Measurements from ENCODE around the gene USF1. TPM values are rescaled to one million over a fixed set of nuclear protein-coding genes. Genes with fewer than 3 reads are reported as not detected.

Gene USF1
- total RNA-seq, 1 donor from 2014 or later = 58.4 TPM

DNA sequence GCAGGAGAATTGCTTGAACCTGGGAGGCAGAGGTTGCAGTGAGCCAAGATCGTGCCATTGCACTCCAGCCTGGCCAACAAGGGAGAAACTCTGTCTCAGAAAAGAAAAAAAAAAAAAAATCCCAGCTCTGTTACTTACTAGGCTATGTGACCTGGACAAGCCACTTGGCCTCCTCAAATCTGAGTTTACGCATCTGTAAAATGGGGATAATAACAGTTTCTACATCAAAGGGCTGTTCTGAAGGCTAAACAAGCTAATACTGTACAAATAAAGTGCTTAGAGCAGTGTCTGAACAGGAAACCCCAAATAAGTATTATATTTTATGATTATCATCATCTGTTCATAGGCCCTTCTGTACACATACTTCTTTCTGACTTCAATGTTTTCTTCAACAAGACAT is 38.4 kb downstream of the USF1 start:
- H3K4me3 ChIP-seq (ENCODE audit: low read depth, low read length) = no peak overlapping the region
- DNase-seq (ENCODE audit: low read depth) (no peak), FAIRE-seq (no peak)
- H3K27me3 ChIP-seq (ENCODE audit: control insufficient read depth, insufficient read depth, low read length) = no peaks in the 10 kb centered on the region
- TF ChIP-seq, protein P1, sequence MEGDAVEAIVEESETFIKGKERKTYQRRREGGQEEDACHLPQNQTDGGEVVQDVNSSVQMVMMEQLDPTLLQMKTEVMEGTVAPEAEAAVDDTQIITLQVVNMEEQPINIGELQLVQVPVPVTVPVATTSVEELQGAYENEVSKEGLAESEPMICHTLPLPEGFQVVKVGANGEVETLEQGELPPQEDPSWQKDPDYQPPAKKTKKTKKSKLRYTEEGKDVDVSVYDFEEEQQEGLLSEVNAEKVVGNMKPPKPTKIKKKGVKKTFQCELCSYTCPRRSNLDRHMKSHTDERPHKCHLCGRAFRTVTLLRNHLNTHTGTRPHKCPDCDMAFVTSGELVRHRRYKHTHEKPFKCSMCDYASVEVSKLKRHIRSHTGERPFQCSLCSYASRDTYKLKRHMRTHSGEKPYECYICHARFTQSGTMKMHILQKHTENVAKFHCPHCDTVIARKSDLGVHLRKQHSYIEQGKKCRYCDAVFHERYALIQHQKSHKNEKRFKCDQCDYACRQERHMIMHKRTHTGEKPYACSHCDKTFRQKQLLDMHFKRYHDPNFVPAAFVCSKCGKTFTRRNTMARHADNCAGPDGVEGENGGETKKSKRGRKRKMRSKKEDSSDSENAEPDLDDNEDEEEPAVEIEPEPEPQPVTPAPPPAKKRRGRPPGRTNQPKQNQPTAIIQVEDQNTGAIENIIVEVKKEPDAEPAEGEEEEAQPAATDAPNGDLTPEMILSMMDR (IDR thresholded peaks at IDR 0.05; ENCODE audit: insufficient read depth, low read length, severe bottlenecking) = no peak
- peaks cover 8% of the 10 kb centered on the region for H3K36me3 ChIP-seq (ENCODE audit: control insufficient read depth, insufficient read depth, low read length)

DNA sequence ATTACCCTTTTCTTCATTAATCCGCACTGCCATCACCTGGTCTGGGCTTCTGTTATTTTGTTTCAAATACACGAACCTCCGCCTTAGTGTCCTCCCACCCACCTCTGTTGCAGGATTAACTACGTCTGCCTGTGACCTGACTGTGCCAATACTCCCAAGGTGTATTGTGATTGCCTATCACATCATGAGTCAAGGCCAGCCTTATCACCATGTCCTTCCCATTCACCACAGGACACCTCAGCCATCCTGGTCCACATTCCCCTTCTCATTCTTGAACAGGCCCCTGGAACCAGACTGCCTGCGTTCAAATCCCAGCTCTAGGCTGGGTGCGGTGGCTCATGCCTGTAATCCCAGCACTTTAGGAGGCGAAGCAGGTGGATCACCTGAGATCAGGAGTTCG is 39.2 kb downstream of the USF1 start:
- FAIRE-seq = no peak

DNA sequence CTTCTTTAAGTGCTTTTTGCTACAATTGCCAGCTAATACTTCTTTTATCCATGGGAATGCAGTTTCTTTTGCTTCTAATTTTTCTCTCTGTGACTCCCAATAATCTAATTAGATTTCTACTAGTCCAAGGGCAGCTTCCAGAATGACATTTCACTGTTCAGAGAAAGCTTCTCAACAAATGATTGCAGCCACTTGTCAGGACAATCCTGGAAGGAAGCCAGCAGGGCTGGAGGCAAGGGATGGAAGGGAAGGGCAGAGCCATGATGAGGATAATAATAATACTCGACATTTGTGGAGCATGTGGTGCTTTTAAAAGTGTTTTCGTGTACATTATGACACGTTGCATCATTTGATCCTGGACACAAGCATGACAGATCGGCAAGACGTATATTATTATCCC is 44.3 kb downstream of the USF1 start:
- peaks cover 33% of the 10 kb centered on the region for H3K36me3 ChIP-seq (ENCODE audit: control insufficient read depth, insufficient read depth, low read length)
- TF ChIP-seq, protein P1 (IDR thresholded peaks at IDR 0.05; ENCODE audit: insufficient read depth, low read length, severe bottlenecking) = no peak
- no peak overlapping the region for H3K4me3 ChIP-seq (ENCODE audit: low read depth, low read length)
- no peaks in the 10 kb centered on the region for H3K27me3 ChIP-seq (ENCODE audit: control insufficient read depth, insufficient read depth, low read length)
- DNase-seq (ENCODE audit: low read depth) = no peak
- FAIRE-seq = no peak

More for the DNA sequence above, 39.2 kb downstream of the USF1 start:
- DNase-seq (ENCODE audit: low read depth) = no peak
- Histone ChIP-seq H3K27me3 (ENCODE audit: control insufficient read depth, insufficient read depth, low read length) (no peaks in the 10 kb centered on the region), H3K36me3 (ENCODE audit: control insufficient read depth, insufficient read depth, low read length) (peaks cover 7% of the 10 kb centered on the region), H3K4me3 (ENCODE audit: low read depth, low read length) (no peak overlapping the region)
- TF ChIP-seq, protein P1 (IDR thresholded peaks at IDR 0.05; ENCODE audit: insufficient read depth, low read length, severe bottlenecking) = no peak

DNA sequence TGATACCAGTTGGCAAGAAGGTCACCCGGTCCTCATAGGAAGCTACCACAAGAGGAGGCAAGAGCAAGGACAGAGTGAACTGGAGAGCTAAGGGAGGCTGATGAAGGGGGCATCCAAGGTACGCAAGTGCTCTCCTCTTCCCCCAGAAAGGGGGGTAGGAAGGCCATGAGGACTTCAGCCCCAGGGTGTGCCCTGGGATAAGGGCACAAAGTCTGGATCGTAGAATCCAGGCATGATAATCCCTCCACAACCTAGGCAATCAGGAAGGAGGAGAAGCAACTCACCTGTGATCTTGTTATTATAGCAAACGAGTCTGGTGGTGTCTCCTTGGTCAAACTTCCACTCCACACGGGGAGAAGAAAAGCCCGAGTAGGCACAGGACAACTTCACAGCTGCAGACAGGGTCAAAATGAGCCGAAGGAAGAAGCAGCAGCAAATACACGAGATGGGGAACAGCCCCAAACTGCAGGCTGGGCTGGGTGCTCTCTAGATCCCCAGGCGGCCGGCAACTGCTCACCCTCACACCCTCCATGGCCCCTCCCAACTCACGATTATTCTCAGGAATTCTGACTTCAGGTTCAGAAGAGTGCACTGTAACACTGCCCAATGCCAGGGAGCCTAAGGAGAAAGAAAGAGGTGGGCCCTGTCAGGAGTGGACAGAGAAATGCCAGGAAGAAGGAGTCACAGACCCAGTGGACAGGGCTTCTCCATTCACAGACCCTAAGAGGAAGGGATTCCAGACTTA is 44.9 kb downstream of the USF1 start:
- TF ChIP-seq, protein P1 (IDR thresholded peaks at IDR 0.05; ENCODE audit: insufficient read depth, low read length, severe bottlenecking) = no peak
- DNase-seq (ENCODE audit: low read depth) (no peak), FAIRE-seq (no peak)
- Histone ChIP-seq H3K36me3 (ENCODE audit: control insufficient read depth, insufficient read depth, low read length) (peaks cover 30% of the 10 kb centered on the region), H3K4me3 (ENCODE audit: low read depth, low read length) (no peak overlapping the region), H3K27me3 (ENCODE audit: control insufficient read depth, insufficient read depth, low read length) (no peaks in the 10 kb centered on the region)

DNA sequence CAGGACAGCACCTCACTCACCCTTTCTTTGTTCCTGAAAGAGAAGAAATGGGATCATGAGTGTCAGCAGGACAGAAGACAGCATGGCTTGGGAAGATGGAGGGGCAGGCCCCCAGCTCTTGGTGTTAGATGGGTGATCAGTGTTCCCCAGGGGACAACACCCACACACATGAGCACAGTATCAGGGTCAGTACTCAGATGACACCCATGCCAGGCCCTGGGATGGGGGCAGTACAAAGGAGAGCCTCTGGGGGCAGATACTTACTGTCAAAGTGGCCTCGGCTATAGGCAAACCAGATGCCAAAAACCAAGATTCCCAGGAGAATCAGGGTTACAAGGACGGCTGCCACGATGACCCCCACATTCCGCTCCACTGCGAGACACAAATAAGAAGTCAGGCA is 46.4 kb downstream of the USF1 start:
- peaks cover 30% of the 10 kb centered on the region for H3K36me3 ChIP-seq (ENCODE audit: control insufficient read depth, insufficient read depth, low read length)
- DNase-seq (ENCODE audit: low read depth) (no peak), FAIRE-seq (no peak)
- no peaks in the 10 kb centered on the region for H3K27me3 ChIP-seq (ENCODE audit: control insufficient read depth, insufficient read depth, low read length)
- TF ChIP-seq, protein P1 (IDR thresholded peaks at IDR 0.05; ENCODE audit: insufficient read depth, low read length, severe bottlenecking) = no peak
- no peak overlapping the region for H3K4me3 ChIP-seq (ENCODE audit: low read depth, low read length)

Measured in bronchial epithelial cell (primary cell).